T47D (cell line): Measurements from ENCODE around the gene KIF19.

ENCODE experiments used
- DNase-seq, 2 experiments: peaks; one replicate each; pipeline versions ENCODE4 v3.0.0 to v3.0.0-alpha.2; 2011 to 2012; ENCODE audit warnings: low read depth in 1 of 2, low spot score in 1 of 2
- JUND ChIP-seq: IDR thresholded peaks from 2 replicates; pipeline ENCODE4 v1.6.1; 2012; ENCODE audit warnings: low read depth
- in situ Hi-C: cut with HindIII; loops from 2 replicates; pipeline ENCODE4 v1.10.0; 2016; ENCODE audit warnings: low sequenced_read_pairs, low pct_unique_long_range_greater_than_20kb

The KIF19 gene

GRCh38 chr17:74362810-74363498 is 36.9 kb downstream of the KIF19 start:
- in situ Hi-C loops: no loop called here
- DNase-seq: peak in 1 of 2 experiments; percentile 24
- TF ChIP-seq JUND: no peak

DNA sequence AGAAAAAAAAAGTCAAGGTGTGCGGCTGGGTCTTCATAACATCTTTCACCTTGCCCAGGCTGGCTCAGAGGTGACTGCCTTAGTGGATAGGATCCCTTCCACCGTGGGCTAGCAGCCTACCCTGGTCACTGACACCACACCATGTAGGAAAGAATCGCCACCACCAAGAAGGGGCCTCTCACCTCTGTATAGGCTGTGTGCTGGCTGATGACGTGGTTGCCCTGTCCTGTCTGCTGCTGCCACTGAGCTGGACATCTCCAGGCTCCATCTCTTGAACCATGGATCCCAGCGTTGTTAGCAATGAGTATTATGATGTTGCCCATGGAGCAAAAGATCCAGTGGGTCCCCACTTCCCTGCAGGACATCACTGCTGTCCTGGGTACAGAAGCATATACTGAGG is 41.2 kb downstream of the KIF19 start, which contains the start of gene GPR142:
Gene GPR142, plus strand, starts transcription at position 301 of the 400 bp plus-strand sequence. CDS start 2,035 bp downstream, outside the sequence.
- TF ChIP-seq JUND: no peak
- no peak for DNase-seq
- in situ Hi-C loops: no loop called here

GRCh38 chr17:74368341-74369081 is 42.5 kb downstream of the KIF19 start:
- peak; percentile 87 to 93 for DNase-seq
- no peak for TF ChIP-seq JUND
- in situ Hi-C loops: no loop called here

- peak in 1 of 2 experiments; percentile 69 for DNase-seq
- no peak for TF ChIP-seq JUND
- in situ Hi-C loops: no loop called here
Measured at GRCh38 chr17:74369221-74369620, 43.2 kb downstream of the KIF19 start.

DNA sequence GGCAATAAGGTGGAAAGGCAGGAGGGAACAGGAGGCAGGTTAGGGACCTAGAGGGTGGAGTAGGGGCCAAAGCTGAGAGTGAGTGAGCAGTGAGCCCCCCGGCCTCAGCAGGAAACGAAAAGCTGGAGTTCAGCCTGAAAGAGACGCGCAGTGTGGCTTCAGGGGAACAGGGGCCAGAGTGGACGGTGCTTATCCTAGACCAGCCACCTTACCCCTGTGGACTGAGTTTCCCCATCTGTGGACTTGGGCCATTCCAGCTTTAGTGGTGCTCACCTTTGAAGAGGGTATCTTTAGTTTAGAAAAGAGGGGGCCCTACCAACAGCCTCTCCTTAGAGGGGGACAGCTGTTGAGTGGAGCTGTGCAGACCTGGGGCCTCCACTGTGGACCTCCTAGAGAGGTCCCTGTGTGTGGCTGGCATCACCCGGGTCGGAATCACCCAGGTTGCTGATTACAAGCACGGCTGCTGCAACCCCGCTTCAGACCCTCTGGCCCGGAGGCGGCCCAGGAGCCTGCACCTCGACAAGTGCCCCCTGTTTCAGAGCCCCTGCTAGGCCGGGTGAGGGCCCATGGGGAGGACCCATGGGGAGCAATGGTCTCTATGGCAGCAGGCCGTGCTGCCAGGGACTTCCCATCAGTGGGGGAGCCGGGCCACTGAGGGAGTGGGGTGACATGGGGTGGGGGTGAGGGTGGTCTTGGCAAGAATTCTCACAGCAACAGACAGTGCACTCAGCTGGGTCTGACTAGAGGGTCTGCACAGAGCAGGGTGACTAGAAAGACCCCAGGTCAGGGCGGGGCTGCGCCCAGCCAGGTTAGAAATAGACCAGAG is 43.9 kb downstream of the KIF19 start:
- no peak for DNase-seq
- in situ Hi-C loops: no loop called here
- no peak for TF ChIP-seq JUND

- DNase-seq: no peak
- TF ChIP-seq JUND: no peak
- in situ Hi-C loops: no loop called here
Measured at GRCh38 chr17:74371653-74372147, 45.7 kb downstream of the KIF19 start.

DNA sequence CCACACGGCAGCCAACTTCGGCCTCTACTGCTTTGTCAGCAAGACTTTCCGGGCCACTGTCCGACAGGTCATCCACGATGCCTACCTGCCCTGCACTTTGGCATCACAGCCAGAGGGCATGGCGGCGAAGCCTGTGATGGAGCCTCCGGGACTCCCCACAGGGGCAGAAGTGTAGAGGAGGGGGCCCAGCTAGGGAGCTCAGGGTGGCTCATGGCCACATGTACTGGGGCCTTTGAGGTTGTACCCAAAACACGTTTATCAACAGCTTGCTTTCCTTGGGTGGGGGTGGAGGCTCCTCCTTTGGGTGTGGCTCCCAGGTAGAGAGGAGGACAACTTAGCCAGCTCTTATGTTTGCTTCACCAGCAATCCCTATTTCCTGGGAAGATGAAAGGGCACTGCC is 46.4 kb downstream of the KIF19 start:
- TF ChIP-seq JUND: no peak
- no peak for DNase-seq
- in situ Hi-C loops: no loop called here

- TF ChIP-seq JUND: no peak
- peak in 1 of 2 experiments; percentile 32 for DNase-seq
- in situ Hi-C loops: no loop called here
Measured at GRCh38 chr17:74373838-74374606, 48.0 kb downstream of the KIF19 start.

GRCh38 chr17:74374858-74375257 is 48.8 kb downstream of the KIF19 start:
- no peak for TF ChIP-seq JUND
- in situ Hi-C loops: no loop called here

DNA sequence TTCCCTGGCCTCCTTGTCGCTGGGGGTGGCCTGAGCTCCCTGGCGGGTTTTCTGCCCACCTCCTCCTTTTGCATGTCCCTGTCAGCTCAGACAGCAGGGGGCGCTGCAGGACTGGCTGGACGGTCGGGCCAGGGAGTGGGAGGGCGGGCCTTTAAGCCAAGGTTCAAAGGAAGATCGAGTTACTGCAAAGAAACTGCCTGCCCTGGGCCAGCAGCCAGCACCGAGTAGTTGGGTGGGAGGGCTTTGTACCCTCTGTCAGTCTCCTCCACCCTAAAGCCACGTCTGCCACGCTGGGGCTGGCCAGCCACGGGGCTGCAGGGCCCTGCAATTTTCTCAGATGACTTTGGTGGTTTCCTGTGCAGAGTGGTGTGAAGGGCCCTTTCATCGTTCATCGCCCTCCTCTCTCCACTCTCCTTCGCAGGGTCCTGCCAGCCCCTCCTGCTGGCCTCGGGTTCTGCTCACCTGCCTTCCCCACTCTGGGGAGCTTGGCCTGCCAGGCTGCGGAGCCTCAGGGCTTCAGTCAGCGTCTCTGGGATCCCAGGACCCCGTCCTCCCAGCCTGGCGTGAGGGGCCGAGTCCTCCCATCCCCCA is 53.6 kb downstream of the KIF19 start:
- in situ Hi-C loops: no loop called here

More at GRCh38 chr17:74374858-74375257, 48.8 kb downstream of the KIF19 start:
- no peak for DNase-seq

DNA sequence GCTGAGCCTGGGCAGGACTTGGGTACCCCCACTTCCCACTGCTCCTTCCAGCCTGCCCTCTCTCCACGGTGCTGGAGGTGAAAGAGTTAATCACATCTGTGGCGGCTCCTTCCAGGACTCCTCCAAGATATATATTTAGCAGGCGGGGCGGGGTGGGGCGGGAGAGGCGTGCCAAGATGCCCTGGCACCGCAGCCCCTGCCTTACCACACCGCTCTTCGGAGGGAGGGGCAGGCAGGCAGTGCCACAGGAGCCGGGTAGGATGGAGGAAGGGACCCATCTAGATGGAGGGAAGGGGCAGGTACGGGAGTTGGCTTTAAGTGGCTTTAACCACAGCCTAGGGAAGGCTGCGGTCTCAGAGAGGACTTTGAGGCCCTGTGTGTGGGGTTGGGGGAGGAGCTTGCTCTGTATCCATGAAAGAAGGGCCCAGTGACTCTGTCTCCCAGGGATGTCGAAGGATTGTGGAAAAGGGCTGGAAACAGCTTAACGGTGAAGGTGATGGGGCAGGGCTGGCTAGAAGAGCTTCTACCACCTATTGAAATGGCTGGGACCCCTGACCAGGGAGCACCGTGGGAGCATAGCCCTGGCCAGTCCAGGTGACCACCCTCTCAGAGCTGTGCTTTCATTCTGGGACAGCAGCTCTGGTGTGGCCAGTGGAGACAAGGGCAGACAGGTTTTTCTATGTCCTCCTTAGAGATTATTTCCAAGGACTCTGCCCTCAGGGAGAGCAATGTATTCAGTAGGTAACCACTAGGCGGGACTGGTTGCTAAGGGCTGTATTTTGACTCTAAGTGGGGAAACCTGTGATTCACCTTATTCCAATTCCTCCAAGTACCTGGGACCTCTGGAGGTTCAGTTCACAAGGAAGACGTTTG is 54.3 kb downstream of the KIF19 start:
- DNase-seq: peak; percentile 74 to 96
- in situ Hi-C loops: no loop called here

More for the DNA sequence above, 53.6 kb downstream of the KIF19 start:
- DNase-seq: peak; percentile 91 to 92
- no peak for TF ChIP-seq JUND

More for the DNA sequence above, 54.3 kb downstream of the KIF19 start:
- TF ChIP-seq JUND: no peak
